Epithelial cell of esophagus (primary cell): Measurements from ENCODE around the gene RAPH1.

Experiments
- DNase-seq: peaks from one replicate; pipeline ENCODE4 v3.0.0; 2010; ENCODE audit warnings: low read depth
- H3K4me3 ChIP-seq: 2 replicates; pipeline ENCODE4 v1.5.1; 2011; ENCODE audit warnings: mild to moderate bottlenecking, low read length, control low read depth
- CTCF ChIP-seq: IDR thresholded peaks from 2 replicates; pipeline ENCODE4 v1.5.1; 2011; ENCODE audit warnings: low read depth, mild to moderate bottlenecking, low read length, control low read depth, inconsistent platforms; ENCODE audit not compliant: insufficient read depth; ENCODE audit errors: missing control alignments

The RAPH1 gene

GRCh38 chr2:203484266-203485112 is 50.6 kb downstream of the RAPH1 start:
- H3K4me3 ChIP-seq: no peak overlapping the region
- TF ChIP-seq CTCF: peak; percentile 70

GRCh38 chr2:203480623-203481022 is 54.5 kb downstream of the RAPH1 start:
- H3K4me3 ChIP-seq: no peak overlapping the region
- no peak for TF ChIP-seq CTCF
- no peak for DNase-seq

More at GRCh38 chr2:203484266-203485112, 50.6 kb downstream of the RAPH1 start:
- peak; percentile 34 for DNase-seq

GRCh38 chr2:203476881-203477280 is 58.2 kb downstream of the RAPH1 start:
- no peak overlapping the region for H3K4me3 ChIP-seq
- TF ChIP-seq CTCF: no peak
- DNase-seq: peak; percentile 55

GRCh38 chr2:203471323-203471722 is 63.8 kb downstream of the RAPH1 start:
- no peak overlapping the region for H3K4me3 ChIP-seq
- no peak for TF ChIP-seq CTCF
- DNase-seq: no peak

- DNase-seq: peak; percentile 21
- no peak overlapping the region for H3K4me3 ChIP-seq
- TF ChIP-seq CTCF: no peak
These were observed 64.7 kb downstream of the RAPH1 start for GRCh38 chr2:203470371-203470770.

GRCh38 chr2:203469546-203469945 is 65.6 kb downstream of the RAPH1 start:
- H3K4me3 ChIP-seq: no peak overlapping the region
- TF ChIP-seq CTCF: no peak
- DNase-seq: no peak

GRCh38 chr2:203463266-203463678 is 71.8 kb downstream of the RAPH1 start:
- H3K4me3 ChIP-seq: no peak overlapping the region
- no peak for TF ChIP-seq CTCF
- no peak for DNase-seq
